GM12878 (cell line): ENCODE measurements around the gene GUCY1A2. TPM values are rescaled to one million over a fixed set of nuclear protein-coding genes. Genes with fewer than 3 reads are reported as not detected.

Source experiments
- ATAC-seq: fragments of 200-7000 bp; cut with Tn5 transposase; 3 replicates; pipeline ENCODE4 v1.9.1; 2020; ENCODE audit warnings: mild to moderate bottlenecking, moderate library complexity
- BruUV-seq: library from RNA; stranded (reverse); fragments of 400-500 nt; replicated peaks from 2 replicates; lab custom pipeline; 2021; lab: Mats Ljungman, UMichigan
- CTCF ChIA-PET: fragments of 300-600 bp; sonication (Branson Sonifier 250); formaldehyde crosslinking; extraction: SDS; loops from one replicate; lab custom pipeline; 2021; ENCODE audit warnings: inconsistent platforms; lab: Yijun Ruan, JAX
- POLR2A ChIA-PET: fragments of 350-600 bp; formaldehyde crosslinking; extraction: SDS; loops from one replicate; lab custom pipeline; 2021; ENCODE audit warnings: inconsistent platforms; lab: Charles Lee
- RAD21 ChIA-PET: fragments of 300-600 bp; sonication (Branson Sonifier 250); formaldehyde crosslinking; loops from one replicate; lab custom pipeline; 2023; ENCODE audit warnings: antibody characterized with exemption; ENCODE audit not compliant: unreplicated experiment; lab: Charles Lee
- SMC1A ChIA-PET: fragments of 300-600 bp; sonication (Branson Sonifier 250); formaldehyde crosslinking; loops from one replicate; lab custom pipeline; 2023; ENCODE audit not compliant: unreplicated experiment, uncharacterized antibody; lab: Charles Lee
- DNase-seq: peaks from one replicate; pipeline ENCODE4 v3.0.0-alpha.2; 2011; ENCODE audit warnings: low read depth, low spot score
- FAIRE-seq: peaks from 3 replicates; lab custom pipeline; 2011; peaks lifted over from hg19 to GRCh38; lab: Jason Lieb, UNC
- H2AFZ ChIP-seq: 2 replicates; pipeline ENCODE4 v1.6.0; 2011; ENCODE audit warnings: low read depth, low read length, control low read depth; ENCODE audit not compliant: control insufficient read depth
- H3K27ac ChIP-seq: 2 replicates; pipeline ENCODE4 v1.5.1; 2011; ENCODE audit warnings: control low read depth; ENCODE audit not compliant: control insufficient read depth, insufficient read depth
- H3K27me3 ChIP-seq, 2 experiments: replicated peaks in 1 of 2; 2 replicates each; pipeline versions ENCODE4 v1.6.0 to v1.6.1; 2011; ENCODE audit warnings: low read length in 1 of 2; ENCODE audit not compliant: control insufficient read depth in 2 of 2, insufficient read depth in 2 of 2
- H3K36me3 ChIP-seq, 2 experiments: 2 replicates each; pipeline ENCODE4 v1.5.1; 2011; ENCODE audit warnings: low read length in 1 of 2; ENCODE audit not compliant: control insufficient read depth in 2 of 2, insufficient read depth in 2 of 2
- H3K4me1 ChIP-seq: 2 replicates; pipeline ENCODE4 v1.6.1; 2011; ENCODE audit warnings: mild to moderate bottlenecking, low read length, moderate library complexity, mixed read lengths; ENCODE audit not compliant: control insufficient read depth, insufficient read depth
- H3K4me2 ChIP-seq: 2 replicates; pipeline ENCODE4 v1.6.0; 2011; ENCODE audit warnings: control low read depth; ENCODE audit not compliant: control insufficient read depth, insufficient read depth
- H3K4me3 ChIP-seq: fragments of 200-600 bp; sonication (generic); 2 replicates; pipeline ENCODE4 v1.5.1; 2016
- H3K79me2 ChIP-seq: 2 replicates; pipeline ENCODE4 v1.6.0; 2011; ENCODE audit warnings: low read length; ENCODE audit not compliant: control insufficient read depth, insufficient read depth
- H3K9ac ChIP-seq: 2 replicates; pipeline ENCODE4 v1.8.0; 2011; ENCODE audit warnings: low read length, control low read depth, mixed read lengths; ENCODE audit not compliant: control insufficient read depth, insufficient read depth
- H3K9me3 ChIP-seq: replicated peaks from 3 replicates; pipeline ENCODE4 v1.5.1; 2011; ENCODE audit warnings: mild to moderate bottlenecking, low read length; ENCODE audit not compliant: control insufficient read depth, insufficient read depth
- H4K20me1 ChIP-seq: 2 replicates; pipeline ENCODE4 v1.6.0; 2011; ENCODE audit not compliant: control insufficient read depth, insufficient read depth
- BRCA1 ChIP-seq: IDR thresholded peaks from 2 replicates; pipeline ENCODE4 v1.6.1; 2011; ENCODE audit warnings: low read depth, low read length, improper control_type of control experiment
- CBX5 ChIP-seq: sonication (generic); IDR thresholded peaks from 2 replicates; pipeline ENCODE4 v1.6.1; 2016; ENCODE audit warnings: low read depth, moderate library complexity, mild to moderate bottlenecking, inconsistent platforms
- EGR1 ChIP-seq, 2 experiments: IDR thresholded peaks; 1 replicate in 1 of 2; 2 replicates in 1 of 2; pipeline ENCODE4 v1.6.1; 2011 to 2012; ENCODE audit warnings: low read depth in 2 of 2, low read length in 2 of 2, borderline replicate concordance in 1 of 2, mild to moderate bottlenecking in 1 of 2, moderate library complexity in 1 of 2
- FOXK2 ChIP-seq: fragments of 450-650 bp; IDR thresholded peaks from 2 replicates; pipeline ENCODE4 v1.6.1; 2017; ENCODE audit warnings: mild to moderate bottlenecking, moderate library complexity
- POU2F2 ChIP-seq: IDR thresholded peaks from 3 replicates; pipeline ENCODE4 v1.6.1; 2011; ENCODE audit warnings: low read depth, mild to moderate bottlenecking, low read length, borderline replicate concordance
- SIN3A ChIP-seq: IDR thresholded peaks from 2 replicates; pipeline ENCODE4 v1.6.1; 2012; ENCODE audit warnings: low read depth, low read length, improper control_type of control experiment
- SREBF1 ChIP-seq: IDR thresholded peaks from 2 replicates; pipeline ENCODE4 v1.6.1; 2012; ENCODE audit warnings: mild to moderate bottlenecking, low read length
- TAF1 ChIP-seq: IDR thresholded peaks from 2 replicates; pipeline ENCODE4 v1.6.1; 2011; ENCODE audit warnings: mild to moderate bottlenecking, low read depth, low read length, borderline replicate concordance
- WGBS: methylation state at CpG from one replicate; pipeline ENCODE4 v1.1.6; 2016; ENCODE audit warnings: low lambda C conversion rate; ENCODE audit not compliant: insufficient replicate concordance, insufficient coverage; ENCODE audit errors: missing lambda C conversion rate; 5-methylcytosine and 5-hydroxymethylcytosine counted together
- in situ Hi-C: fragments of 300-500 bp; cut with MboI; formaldehyde crosslinking; loops from 9 replicates; pipeline ENCODE4 v1.14.3; 2018; ENCODE audit warnings: mixed read lengths
- intact Hi-C: fragments of 100-400 bp; cut with micrococcal nuclease; formaldehyde crosslinking; loops from one replicate; pipeline ENCODE4 v1.14.2; 2022; ENCODE audit not compliant: unreplicated experiment
- polyA plus RNA-seq, 11 experiments: library from polyadenylated mRNA; depleted of rRNA in 4 of 11; unstranded in 6 of 11; stranded (reverse) in 5 of 11; fragments of >200 nt; fragmentation: Nextera tagmentation in 4 of 11; fragmentation: Illumina TruSeq in 1 of 11; extraction: Ambion mirVana in 4 of 11; extraction: Trizol in 1 of 11; gene quantifications; 1 replicate in 1 of 11; 2 replicates in 10 of 11; pipeline versions ENCODE4 v1.2.1 to v1.2.3, GENCODE V29; 2011 to 2016; ENCODE audit warnings: inconsistent platforms in 2 of 11, missing spikeins in 2 of 11, low read depth in 1 of 11
- total RNA-seq, 4 experiments: library from RNA; depleted of rRNA in 3 of 4; stranded (reverse); fragments of >200 nt in 3 of 4; fragmentation: Illumina TruSeq in 1 of 4; extraction: Trizol in 1 of 4; gene quantifications; 2 replicates each; pipeline versions ENCODE4 v1.2.1 to v1.2.3, GENCODE V29; 2013 to 2021
- TF ChIP-seq, protein P1 (sequence below): fragments of 450-650 bp; formaldehyde crosslinking; IDR thresholded peaks from 2 replicates; pipeline ENCODE4 v1.4.0; 2020; ENCODE audit warnings: mild to moderate bottlenecking, moderate library complexity
- TF ChIP-seq, protein P2 (sequence below): fragments of 150-350 bp; IDR thresholded peaks from 2 replicates; pipeline ENCODE4 v1.6.1; 2014; ENCODE audit warnings: mild to moderate bottlenecking, low read depth, low read length
- TF ChIP-seq, protein P3 (sequence below): fragments of 150-350 bp; IDR thresholded peaks from 2 replicates; pipeline ENCODE4 v1.6.1; 2016; ENCODE audit warnings: low read depth, low read length
- TF ChIP-seq, protein P4 (sequence below): fragments of 450-650 bp; IDR thresholded peaks from 2 replicates; pipeline ENCODE4 v1.6.1; 2017; ENCODE audit warnings: borderline replicate concordance

The GUCY1A2 gene
- total and polyA plus RNA-seq, 10 of the 15 experiments (the other 5 are each of a cell fraction or from before 2014, with no cell fraction given), result under 0.01 to 0.03 (median under 0.01) TPM; not detected in 4

DNA sequence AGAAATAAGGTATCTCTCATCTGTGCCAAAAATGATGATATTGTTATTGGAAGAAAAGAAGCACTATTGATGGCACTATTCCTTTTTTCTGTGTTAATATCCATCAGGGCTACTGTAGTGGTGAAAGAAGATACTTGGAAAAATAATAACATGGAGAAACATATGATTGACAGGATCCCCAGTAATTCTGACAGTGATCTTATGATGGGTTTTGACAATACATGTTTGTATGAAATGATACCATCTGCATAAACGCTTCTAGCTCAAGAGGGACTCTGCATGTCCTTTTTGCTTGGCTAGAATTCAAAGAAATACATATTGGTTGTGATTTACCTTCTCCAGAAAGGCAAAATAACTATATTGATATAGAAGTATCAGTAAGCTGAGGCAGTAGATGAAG is 178.1 kb downstream of the GUCY1A2 start (continued):
- TF ChIP-seq, protein P1, sequence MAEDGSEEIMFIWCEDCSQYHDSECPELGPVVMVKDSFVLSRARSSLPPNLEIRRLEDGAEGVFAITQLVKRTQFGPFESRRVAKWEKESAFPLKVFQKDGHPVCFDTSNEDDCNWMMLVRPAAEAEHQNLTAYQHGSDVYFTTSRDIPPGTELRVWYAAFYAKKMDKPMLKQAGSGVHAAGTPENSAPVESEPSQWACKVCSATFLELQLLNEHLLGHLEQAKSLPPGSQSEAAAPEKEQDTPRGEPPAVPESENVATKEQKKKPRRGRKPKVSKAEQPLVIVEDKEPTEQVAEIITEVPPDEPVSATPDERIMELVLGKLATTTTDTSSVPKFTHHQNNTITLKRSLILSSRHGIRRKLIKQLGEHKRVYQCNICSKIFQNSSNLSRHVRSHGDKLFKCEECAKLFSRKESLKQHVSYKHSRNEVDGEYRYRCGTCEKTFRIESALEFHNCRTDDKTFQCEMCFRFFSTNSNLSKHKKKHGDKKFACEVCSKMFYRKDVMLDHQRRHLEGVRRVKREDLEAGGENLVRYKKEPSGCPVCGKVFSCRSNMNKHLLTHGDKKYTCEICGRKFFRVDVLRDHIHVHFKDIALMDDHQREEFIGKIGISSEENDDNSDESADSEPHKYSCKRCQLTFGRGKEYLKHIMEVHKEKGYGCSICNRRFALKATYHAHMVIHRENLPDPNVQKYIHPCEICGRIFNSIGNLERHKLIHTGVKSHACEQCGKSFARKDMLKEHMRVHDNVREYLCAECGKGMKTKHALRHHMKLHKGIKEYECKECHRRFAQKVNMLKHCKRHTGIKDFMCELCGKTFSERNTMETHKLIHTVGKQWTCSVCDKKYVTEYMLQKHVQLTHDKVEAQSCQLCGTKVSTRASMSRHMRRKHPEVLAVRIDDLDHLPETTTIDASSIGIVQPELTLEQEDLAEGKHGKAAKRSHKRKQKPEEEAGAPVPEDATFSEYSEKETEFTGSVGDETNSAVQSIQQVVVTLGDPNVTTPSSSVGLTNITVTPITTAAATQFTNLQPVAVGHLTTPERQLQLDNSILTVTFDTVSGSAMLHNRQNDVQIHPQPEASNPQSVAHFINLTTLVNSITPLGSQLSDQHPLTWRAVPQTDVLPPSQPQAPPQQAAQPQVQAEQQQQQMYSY (CRISPR knock-in tag), result no peak
- TF ChIP-seq POU2F2, result no peak
- TF ChIP-seq, protein P2, sequence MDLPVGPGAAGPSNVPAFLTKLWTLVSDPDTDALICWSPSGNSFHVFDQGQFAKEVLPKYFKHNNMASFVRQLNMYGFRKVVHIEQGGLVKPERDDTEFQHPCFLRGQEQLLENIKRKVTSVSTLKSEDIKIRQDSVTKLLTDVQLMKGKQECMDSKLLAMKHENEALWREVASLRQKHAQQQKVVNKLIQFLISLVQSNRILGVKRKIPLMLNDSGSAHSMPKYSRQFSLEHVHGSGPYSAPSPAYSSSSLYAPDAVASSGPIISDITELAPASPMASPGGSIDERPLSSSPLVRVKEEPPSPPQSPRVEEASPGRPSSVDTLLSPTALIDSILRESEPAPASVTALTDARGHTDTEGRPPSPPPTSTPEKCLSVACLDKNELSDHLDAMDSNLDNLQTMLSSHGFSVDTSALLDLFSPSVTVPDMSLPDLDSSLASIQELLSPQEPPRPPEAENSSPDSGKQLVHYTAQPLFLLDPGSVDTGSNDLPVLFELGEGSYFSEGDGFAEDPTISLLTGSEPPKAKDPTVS, result no peak
- TF ChIP-seq CBX5, result no peak
- TF ChIP-seq BRCA1, result no peak

DNA sequence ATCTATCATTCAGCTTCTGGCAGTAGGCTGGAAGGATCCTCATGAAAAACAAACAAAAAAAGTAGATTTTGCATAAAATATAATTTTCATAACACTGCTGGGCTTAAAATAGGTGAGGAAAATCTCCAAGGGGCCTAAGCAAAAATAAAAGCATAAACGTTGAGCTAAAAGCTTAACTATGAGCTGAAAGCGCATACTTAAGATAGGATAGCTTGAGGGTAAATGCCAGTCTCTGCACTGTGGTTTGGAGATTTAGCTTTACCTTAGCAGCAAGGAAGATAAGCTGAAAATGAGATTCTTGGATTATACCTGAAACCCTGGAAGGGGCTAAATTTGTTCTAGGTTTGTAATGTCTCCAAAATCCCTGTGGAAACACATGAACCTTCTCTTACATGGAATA is 183.7 kb downstream of the GUCY1A2 start:
- Histone ChIP-seq H3K4me1 (no peaks in the 10 kb centered on the region), H3K36me3 (no peaks in the 10 kb centered on the region), H3K79me2 (no peaks in the 10 kb centered on the region), H2AFZ (no peak overlapping the region), H4K20me1 (no peaks in the 10 kb centered on the region), H3K4me2 (no peak overlapping the region), H3K4me3 (no peak overlapping the region), H3K9ac (no peak overlapping the region), H3K9me3 (no peaks in the 10 kb centered on the region), H3K27me3 (no peaks in the 10 kb centered on the region), H3K27ac (no peak overlapping the region)
- DNase-seq (no peak), ATAC-seq (no peak), FAIRE-seq (no peak)
- 35% methylated on average over 2 of the region's 2 CpGs for WGBS
- ChIA-PET POLR2A (no interaction called here), CTCF (no interaction called here), RAD21 (no interaction called here), SMC1A (interaction anchor here (1.2 kb wide), 1 partner anchor 14 kb away, joined by 3 read pairs; no protein-coding TSS in a partner anchor)
- intact Hi-C loops (no loop called here), in situ Hi-C loops (no loop called here)
- no TSS peak for BruUV-seq
- no peak for TF ChIP-seq FOXK2
- no peak for TF ChIP-seq SIN3A
- TF ChIP-seq CBX5, result no peak
- TF ChIP-seq, protein P3, sequence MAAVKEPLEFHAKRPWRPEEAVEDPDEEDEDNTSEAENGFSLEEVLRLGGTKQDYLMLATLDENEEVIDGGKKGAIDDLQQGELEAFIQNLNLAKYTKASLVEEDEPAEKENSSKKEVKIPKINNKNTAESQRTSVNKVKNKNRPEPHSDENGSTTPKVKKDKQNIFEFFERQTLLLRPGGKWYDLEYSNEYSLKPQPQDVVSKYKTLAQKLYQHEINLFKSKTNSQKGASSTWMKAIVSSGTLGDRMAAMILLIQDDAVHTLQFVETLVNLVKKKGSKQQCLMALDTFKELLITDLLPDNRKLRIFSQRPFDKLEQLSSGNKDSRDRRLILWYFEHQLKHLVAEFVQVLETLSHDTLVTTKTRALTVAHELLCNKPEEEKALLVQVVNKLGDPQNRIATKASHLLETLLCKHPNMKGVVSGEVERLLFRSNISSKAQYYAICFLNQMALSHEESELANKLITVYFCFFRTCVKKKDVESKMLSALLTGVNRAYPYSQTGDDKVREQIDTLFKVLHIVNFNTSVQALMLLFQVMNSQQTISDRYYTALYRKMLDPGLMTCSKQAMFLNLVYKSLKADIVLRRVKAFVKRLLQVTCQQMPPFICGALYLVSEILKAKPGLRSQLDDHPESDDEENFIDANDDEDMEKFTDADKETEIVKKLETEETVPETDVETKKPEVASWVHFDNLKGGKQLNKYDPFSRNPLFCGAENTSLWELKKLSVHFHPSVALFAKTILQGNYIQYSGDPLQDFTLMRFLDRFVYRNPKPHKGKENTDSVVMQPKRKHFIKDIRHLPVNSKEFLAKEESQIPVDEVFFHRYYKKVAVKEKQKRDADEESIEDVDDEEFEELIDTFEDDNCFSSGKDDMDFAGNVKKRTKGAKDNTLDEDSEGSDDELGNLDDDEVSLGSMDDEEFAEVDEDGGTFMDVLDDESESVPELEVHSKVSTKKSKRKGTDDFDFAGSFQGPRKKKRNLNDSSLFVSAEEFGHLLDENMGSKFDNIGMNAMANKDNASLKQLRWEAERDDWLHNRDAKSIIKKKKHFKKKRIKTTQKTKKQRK, result no peak
- TF ChIP-seq SREBF1, result no peak
- TF ChIP-seq, protein P4, sequence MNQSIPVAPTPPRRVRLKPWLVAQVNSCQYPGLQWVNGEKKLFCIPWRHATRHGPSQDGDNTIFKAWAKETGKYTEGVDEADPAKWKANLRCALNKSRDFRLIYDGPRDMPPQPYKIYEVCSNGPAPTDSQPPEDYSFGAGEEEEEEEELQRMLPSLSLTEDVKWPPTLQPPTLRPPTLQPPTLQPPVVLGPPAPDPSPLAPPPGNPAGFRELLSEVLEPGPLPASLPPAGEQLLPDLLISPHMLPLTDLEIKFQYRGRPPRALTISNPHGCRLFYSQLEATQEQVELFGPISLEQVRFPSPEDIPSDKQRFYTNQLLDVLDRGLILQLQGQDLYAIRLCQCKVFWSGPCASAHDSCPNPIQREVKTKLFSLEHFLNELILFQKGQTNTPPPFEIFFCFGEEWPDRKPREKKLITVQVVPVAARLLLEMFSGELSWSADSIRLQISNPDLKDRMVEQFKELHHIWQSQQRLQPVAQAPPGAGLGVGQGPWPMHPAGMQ, result no peak
- no peak for TF ChIP-seq EGR1 (IDR thresholded peaks at IDR 0.05; ENCODE audit: borderline replicate concordance in 1 of 2, low read depth in 2 of 2, low read length in 2 of 2)
- TF ChIP-seq TAF1, result no peak
